MM.1S (cell line): ENCODE results near the gene LTBP1.

Source experiments
- EZH2 ChIP-seq: fragments of 300-600 bp; sonication (generic); optimal IDR thresholded peaks from 2 replicates; pipeline ENCODE3; 2017; ENCODE audit warnings: low read depth, mild to moderate bottlenecking, antibody characterized with exemption, low read length, mixed read lengths
- EZH2phosphoT487 ChIP-seq: fragments of 300-600 bp; sonication (generic); IDR thresholded peaks from 2 replicates; pipeline ENCODE4 v1.6.1; 2018; ENCODE audit warnings: antibody characterized with exemption, low read length
- TF ChIP-seq, protein P1 (sequence below): fragments of 300-600 bp; sonication (generic); IDR thresholded peaks from 2 replicates; pipeline ENCODE4 v1.5.1; 2016; ENCODE audit warnings: antibody characterized with exemption, low read length, mixed read lengths

DNA sequence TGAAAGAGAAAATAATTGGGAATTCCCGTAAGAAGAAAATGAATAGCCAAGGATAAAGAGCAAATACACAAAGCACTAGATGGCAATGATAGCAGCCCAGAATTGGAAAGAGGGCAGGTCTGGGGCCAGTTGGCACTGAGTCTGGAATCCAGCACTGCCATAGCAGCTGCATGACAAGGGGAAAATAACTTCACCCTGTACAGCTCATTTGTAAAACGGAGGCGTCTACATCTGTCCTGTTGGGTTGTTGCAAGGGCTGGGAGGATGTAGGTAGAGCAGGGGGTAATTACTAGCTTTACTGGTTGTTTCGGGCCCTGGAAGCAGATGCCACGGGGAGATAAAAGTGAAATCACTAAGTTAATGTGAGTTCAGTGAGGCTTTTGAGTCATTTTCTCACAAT, 419.7 kb downstream of the LTBP1 start:
- TF ChIP-seq EZH2 (no peak), EZH2phosphoT487 (no peak)
- TF ChIP-seq, protein P1, sequence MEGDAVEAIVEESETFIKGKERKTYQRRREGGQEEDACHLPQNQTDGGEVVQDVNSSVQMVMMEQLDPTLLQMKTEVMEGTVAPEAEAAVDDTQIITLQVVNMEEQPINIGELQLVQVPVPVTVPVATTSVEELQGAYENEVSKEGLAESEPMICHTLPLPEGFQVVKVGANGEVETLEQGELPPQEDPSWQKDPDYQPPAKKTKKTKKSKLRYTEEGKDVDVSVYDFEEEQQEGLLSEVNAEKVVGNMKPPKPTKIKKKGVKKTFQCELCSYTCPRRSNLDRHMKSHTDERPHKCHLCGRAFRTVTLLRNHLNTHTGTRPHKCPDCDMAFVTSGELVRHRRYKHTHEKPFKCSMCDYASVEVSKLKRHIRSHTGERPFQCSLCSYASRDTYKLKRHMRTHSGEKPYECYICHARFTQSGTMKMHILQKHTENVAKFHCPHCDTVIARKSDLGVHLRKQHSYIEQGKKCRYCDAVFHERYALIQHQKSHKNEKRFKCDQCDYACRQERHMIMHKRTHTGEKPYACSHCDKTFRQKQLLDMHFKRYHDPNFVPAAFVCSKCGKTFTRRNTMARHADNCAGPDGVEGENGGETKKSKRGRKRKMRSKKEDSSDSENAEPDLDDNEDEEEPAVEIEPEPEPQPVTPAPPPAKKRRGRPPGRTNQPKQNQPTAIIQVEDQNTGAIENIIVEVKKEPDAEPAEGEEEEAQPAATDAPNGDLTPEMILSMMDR, result no peak
